H9 (cell line): ENCODE data around the gene B9D2. TPM values are rescaled to one million over a fixed set of nuclear protein-coding genes. Genes with fewer than 3 reads are reported as not detected.

Experiments used
- DNase-seq: peaks from one replicate; pipeline ENCODE4 v3.0.0-alpha.2; 2017
- H2AFZ ChIP-seq: one replicate; pipeline ENCODE4 v1.6.1; 2013; ENCODE audit warnings: mild to moderate bottlenecking, low read length, control low read depth, moderate library complexity
- H2AK5ac ChIP-seq: 2 replicates; pipeline ENCODE4 v1.6.1; 2013; ENCODE audit warnings: low read length, control low read depth, mixed read lengths; ENCODE audit not compliant: insufficient read length
- H2BK120ac ChIP-seq: one replicate; pipeline ENCODE4 v1.6.1; 2013; ENCODE audit warnings: low read depth, mild to moderate bottlenecking, low read length, control low read depth, inconsistent platforms; ENCODE audit not compliant: poor library complexity, severe bottlenecking
- H2BK12ac ChIP-seq: 2 replicates; pipeline ENCODE4 v1.6.1; 2013; ENCODE audit warnings: low read length, control low read depth, mixed read lengths, low read depth; ENCODE audit not compliant: insufficient read length
- H2BK15ac ChIP-seq: 2 replicates; pipeline ENCODE4 v1.6.1; 2013; ENCODE audit warnings: low read depth, low read length, control low read depth
- H2BK20ac ChIP-seq: one replicate; pipeline ENCODE4 v1.6.1; 2013; ENCODE audit warnings: low read depth, mild to moderate bottlenecking, low read length, control low read depth, inconsistent platforms; ENCODE audit not compliant: poor library complexity, severe bottlenecking
- H2BK5ac ChIP-seq: 2 replicates; pipeline ENCODE4 v1.6.1; 2013; ENCODE audit warnings: low read length, control low read depth, mixed read lengths; ENCODE audit not compliant: insufficient read length
- H3K14ac ChIP-seq: 2 replicates; pipeline ENCODE4 v1.6.1; 2013; ENCODE audit warnings: low read length, control low read depth; ENCODE audit not compliant: insufficient read depth
- H3K18ac ChIP-seq: 2 replicates; pipeline ENCODE4 v1.6.1; 2013; ENCODE audit warnings: low read depth, mild to moderate bottlenecking, mixed read lengths, low read length, control low read depth; ENCODE audit not compliant: insufficient read length
- H3K23ac ChIP-seq: 2 replicates; pipeline ENCODE4 v1.6.1; 2013; ENCODE audit warnings: low read length, control low read depth, mixed read lengths, low read depth; ENCODE audit not compliant: insufficient read length
- H3K23me2 ChIP-seq: 2 replicates; pipeline ENCODE4 v1.6.1; 2013; ENCODE audit warnings: low read depth, mild to moderate bottlenecking, mixed read lengths, low read length, control low read depth; ENCODE audit not compliant: insufficient read length, poor library complexity, severe bottlenecking
- H3K27ac ChIP-seq: 2 replicates; pipeline ENCODE4 v1.5.1; 2013; ENCODE audit warnings: low read length, control low read depth, mixed read lengths, low read depth; ENCODE audit not compliant: insufficient read length
- H3K27me3 ChIP-seq: 2 replicates; pipeline ENCODE4 v1.6.1; 2013; ENCODE audit warnings: low read length, control low read depth, inconsistent platforms; ENCODE audit not compliant: insufficient read depth
- H3K4ac ChIP-seq: 2 replicates; pipeline ENCODE4 v1.6.1; 2013; ENCODE audit warnings: low read depth, mild to moderate bottlenecking, control low read depth, inconsistent platforms, low read length, moderate library complexity
- H3K4me1 ChIP-seq: 2 replicates; pipeline ENCODE4 v1.6.1; 2013; ENCODE audit warnings: low read length, control low read depth, inconsistent platforms; ENCODE audit not compliant: insufficient read depth
- H3K4me2 ChIP-seq: 2 replicates; pipeline ENCODE4 v1.6.1; 2013; ENCODE audit warnings: low read length, control low read depth, mixed read lengths; ENCODE audit not compliant: insufficient read length, insufficient read depth
- H3K56ac ChIP-seq: 2 replicates; pipeline ENCODE4 v1.6.1; 2013; ENCODE audit warnings: low read depth, mild to moderate bottlenecking, mixed read lengths, low read length, control low read depth; ENCODE audit not compliant: insufficient read length
- H3K79me1 ChIP-seq: 2 replicates; pipeline ENCODE4 v1.6.1; 2013; ENCODE audit warnings: low read depth, mild to moderate bottlenecking, moderate library complexity, low read length, control low read depth, inconsistent platforms; ENCODE audit not compliant: insufficient read depth, poor library complexity, severe bottlenecking
- H3K79me2 ChIP-seq: 2 replicates; pipeline ENCODE4 v1.6.1; 2013; ENCODE audit warnings: low read length, control low read depth, inconsistent platforms; ENCODE audit not compliant: insufficient read depth
- H3K9ac ChIP-seq: 2 replicates; pipeline ENCODE4 v1.6.1; 2013; ENCODE audit warnings: low read length, control low read depth, mixed read lengths; ENCODE audit not compliant: insufficient read length; ENCODE audit errors: extremely low read depth
- H3K9me3 ChIP-seq: one replicate; pipeline ENCODE4 v1.6.1; 2013; ENCODE audit warnings: low read depth, low read length, inconsistent platforms; ENCODE audit not compliant: control insufficient read depth
- H3T11ph ChIP-seq: one replicate; pipeline ENCODE4 v1.6.1; 2013; ENCODE audit warnings: mild to moderate bottlenecking, low read length, control low read depth, inconsistent platforms
- H4K20me1 ChIP-seq: one replicate; pipeline ENCODE4 v1.6.1; 2013; ENCODE audit not compliant: control insufficient read depth, insufficient read length, insufficient read depth
- H4K5ac ChIP-seq: 2 replicates; pipeline ENCODE4 v1.6.1; 2013; ENCODE audit warnings: low read depth, mild to moderate bottlenecking, mixed read lengths, low read length, control low read depth; ENCODE audit not compliant: insufficient read length
- H4K8ac ChIP-seq: replicated peaks from 2 replicates; pipeline ENCODE4 v1.6.1; 2013; ENCODE audit warnings: low read length, control low read depth, mixed read lengths, low read depth; ENCODE audit not compliant: insufficient read length
- H4K91ac ChIP-seq: 2 replicates; pipeline ENCODE4 v1.6.1; 2013; ENCODE audit warnings: low read depth, mild to moderate bottlenecking, moderate library complexity, mixed read lengths, low read length, control low read depth; ENCODE audit not compliant: insufficient read length
- H3K27ac Mint-ChIP-seq, 3 experiments: 2 replicates in 2 of 3; 3 replicates in 1 of 3; pipeline ENCODE4 v1.8.0; 2020 to 2021; ENCODE audit warnings: mixed read lengths in 3 of 3, mild to moderate bottlenecking in 1 of 3, moderate library complexity in 1 of 3
- H3K27me3 Mint-ChIP-seq: 2 replicates; pipeline ENCODE4 v1.8.0; 2021; ENCODE audit warnings: low read depth, mild to moderate bottlenecking, moderate library complexity, mixed read lengths
- H3K36me3 Mint-ChIP-seq, 3 experiments: 2 replicates in 2 of 3; 3 replicates in 1 of 3; pipeline ENCODE4 v1.8.0; 2020 to 2021; ENCODE audit warnings: low read depth in 3 of 3, mixed read lengths in 3 of 3; ENCODE audit not compliant: insufficient read depth in 1 of 3
- H3K4me1 Mint-ChIP-seq, 2 experiments: 2 replicates each; pipeline ENCODE4 v1.8.0; 2020; ENCODE audit warnings: mixed read lengths in 2 of 2
- H3K4me3 Mint-ChIP-seq, 2 experiments: 2 replicates in 1 of 2; 3 replicates in 1 of 2; pipeline ENCODE4 v1.8.0; 2020 to 2021; ENCODE audit warnings: mild to moderate bottlenecking in 2 of 2, mixed read lengths in 2 of 2, moderate library complexity in 1 of 2
- H3K9me3 Mint-ChIP-seq, 2 experiments: 2 replicates in 1 of 2; 3 replicates in 1 of 2; pipeline ENCODE4 v1.8.0; 2020; ENCODE audit warnings: mild to moderate bottlenecking in 2 of 2, mixed read lengths in 2 of 2, moderate library complexity in 1 of 2
- CTCF ChIP-seq: fragments of 200-600 bp; sonication (generic); conservative IDR thresholded peaks from 3 replicates; pipeline ENCODE4 v1.8.0; 2021; ENCODE audit warnings: antibody characterized with exemption, mild to moderate bottlenecking
- WGBS: extraction: QIAGEN DNeasy Blood & Tissue Kit; methylation state at CpG from one replicate; pipeline ENCODE4 v1.1.7; 2013; ENCODE audit warnings: missing lambda C conversion rate, low lambda C conversion rate, mixed read lengths; ENCODE audit not compliant: insufficient read length; ENCODE audit errors: extremely low coverage; 5-methylcytosine and 5-hydroxymethylcytosine counted together
- total RNA-seq: library from RNA; stranded (reverse); gene quantifications from 2 replicates; pipeline ENCODE4 v1.2.1, GENCODE V29; 2021

The B9D2 gene
- total RNA-seq, 1 experiment from 2014 or later = 4.8 TPM

- Histone ChIP-seq H3K27me3 (no peaks in the 10 kb centered on the region), H3K4me2 (no peak overlapping the region), H3K56ac (no peak overlapping the region), H4K5ac (no peak overlapping the region), H3K23ac (no peak overlapping the region), H3K9ac (no peak overlapping the region), H2BK12ac (no peak overlapping the region), H3T11ph (no peak overlapping the region), H4K8ac (no peak overlapping the region), H3K27ac (no peak overlapping the region), H3K9me3 (no peaks in the 10 kb centered on the region), H2AK5ac (no peak overlapping the region), H2BK20ac (no peak overlapping the region), H3K18ac (no peak overlapping the region), H2BK5ac (no peak overlapping the region), H2AFZ (no peak overlapping the region), H3K79me1 (no peaks in the 10 kb centered on the region), H3K4me1 (no peaks in the 10 kb centered on the region), H4K20me1 (no peaks in the 10 kb centered on the region), H2BK15ac (no peak overlapping the region), H3K4ac (no peak overlapping the region), H3K14ac (no peak overlapping the region), H2BK120ac (no peak overlapping the region), H4K91ac (no peak overlapping the region), H3K23me2 (peaks cover 8% of the 10 kb centered on the region), H3K79me2 (no peaks in the 10 kb centered on the region)
- peak overlapping the region in 1 of 3 experiments; percentile 48; a peak in 1 of 7 replicates for H3K27ac Mint-ChIP-seq
- no peaks in the 10 kb centered on the region for H3K9me3 Mint-ChIP-seq
- H3K27me3 Mint-ChIP-seq = peaks cover 6% of the 10 kb centered on the region
- peaks cover 0 to 10% (median 0%) of the 10 kb centered on the region in 3 experiments; a peak in 4 of 7 replicates for H3K36me3 Mint-ChIP-seq
- no peak for TF ChIP-seq CTCF
- peaks cover 2 to 5% of the 10 kb centered on the region in 2 experiments; a peak in 3 of 4 replicates for H3K4me1 Mint-ChIP-seq
- H3K4me3 Mint-ChIP-seq = no peak overlapping the region
- DNase-seq = no peak
- WGBS = no CpG with 5 or more reads among the region's 1 CpG
Measured at GRCh38 chr19:41359741-41360140, 4.2 kb downstream of the B9D2 start.
